Astrocyte of the spinal cord (primary cell): ENCODE results near the gene PROM2.

Experiments
- DNase-seq: peaks from one replicate; pipeline ENCODE4 v3.0.0; 2011; ENCODE audit warnings: low read depth, low spot score
- H3K4me3 ChIP-seq: 2 replicates; pipeline ENCODE4 v1.5.1; 2011; ENCODE audit warnings: low read depth, mild to moderate bottlenecking, low read length, moderate library complexity
- CTCF ChIP-seq: IDR thresholded peaks from 2 replicates; pipeline ENCODE4 v1.5.1; 2012; ENCODE audit warnings: low read depth, mild to moderate bottlenecking, low read length, inconsistent platforms
- in situ Hi-C: cut with HindIII; loops from 2 replicates; pipeline ENCODE4 v1.10.0; 2017; ENCODE audit warnings: low sequenced_read_pairs

Gene PROM2

GRCh38 chr2:95298486-95299111 is 24.4 kb downstream of the PROM2 start:
- DNase-seq: no peak
- no peak for TF ChIP-seq CTCF
- in situ Hi-C loops: no loop called here
- H3K4me3 ChIP-seq: no peak overlapping the region

GRCh38 chr2:95299961-95300360 is 25.7 kb downstream of the PROM2 start:
- DNase-seq: no peak
- no peak for TF ChIP-seq CTCF
- H3K4me3 ChIP-seq: no peak overlapping the region
- in situ Hi-C loops: no loop called here

GRCh38 chr2:95300450-95300849 is 26.2 kb downstream of the PROM2 start:
- no peak for TF ChIP-seq CTCF
- in situ Hi-C loops: no loop called here

GRCh38 chr2:95301186-95301585 is 26.9 kb downstream of the PROM2 start:
- TF ChIP-seq CTCF: no peak
- in situ Hi-C loops: no loop called here
- no peak for DNase-seq
- no peak overlapping the region for H3K4me3 ChIP-seq

More at GRCh38 chr2:95300450-95300849, 26.2 kb downstream of the PROM2 start:
- no peak overlapping the region for H3K4me3 ChIP-seq
- DNase-seq: no peak

GRCh38 chr2:95301876-95302641 is 27.8 kb downstream of the PROM2 start:
- no peak for TF ChIP-seq CTCF
- H3K4me3 ChIP-seq: no peak overlapping the region
- in situ Hi-C loops: no loop called here
- no peak for DNase-seq

- no peak overlapping the region for H3K4me3 ChIP-seq
- in situ Hi-C loops: no loop called here
- no peak for DNase-seq
- TF ChIP-seq CTCF: no peak
Measured at GRCh38 chr2:95303191-95303919, 29.1 kb downstream of the PROM2 start.
